ENCODE measurements around the gene ABCA5. TPM values are rescaled to one million over a fixed set of nuclear protein-coding genes. Genes with fewer than 3 reads are reported as not detected.
"Not testable (repeated sequence)": the region's sequence is repeated elsewhere in the genome, so short reads cannot be mapped to it uniquely, and the experiment has no call there.

ABCA5 gene
- polyA plus RNA-seq, 1 donor (not counting 4 experiments of a cell fraction or from before 2014, with no cell fraction given) = 11.1 TPM

DNA sequence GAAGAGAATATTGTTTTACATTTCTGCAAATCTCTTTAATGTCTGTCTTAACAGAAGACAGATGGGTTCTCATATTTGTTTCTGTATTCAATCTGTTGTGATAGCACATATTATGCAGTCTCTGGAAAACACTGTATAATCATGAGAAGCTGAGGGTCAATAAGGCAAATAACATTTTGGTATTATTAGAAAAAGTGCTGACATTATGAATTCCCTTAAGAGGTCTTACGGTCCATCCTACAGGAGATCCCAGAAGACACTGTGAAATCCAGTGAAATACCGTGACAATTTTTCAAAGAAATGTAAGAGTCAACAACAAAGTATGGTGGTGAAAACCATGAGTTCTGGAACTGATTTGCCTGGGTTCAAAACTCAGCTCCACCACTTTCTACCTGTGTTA lies 42.3 kb downstream of the ABCA5 start:
- dilution Hi-C loops (cut with MboI; ENCODE audit: extremely low pct_ligation_motif_present, low sequenced_read_pairs) = no loop called here
- FAIRE-seq = no peak

DNA sequence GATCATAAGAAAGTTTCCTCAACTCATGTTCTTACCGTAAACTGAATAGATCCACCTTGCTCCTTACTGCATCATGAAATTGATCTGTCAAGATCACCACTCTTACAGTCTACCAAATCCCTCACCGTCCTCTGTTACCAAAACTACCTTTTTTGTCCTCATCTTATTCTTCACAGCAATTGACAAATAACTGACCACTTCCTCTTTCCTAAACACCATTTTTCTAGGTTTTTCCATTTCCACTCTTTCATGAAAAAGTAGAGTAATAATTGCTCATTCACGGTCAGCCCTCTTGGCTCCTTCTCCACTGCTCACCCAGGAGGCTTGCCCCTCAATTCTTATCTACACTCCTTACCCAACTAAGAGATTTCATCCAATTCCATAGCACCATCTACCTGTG lies 44.9 kb downstream of the ABCA5 start:
- Histone ChIP-seq H3K4me3 (ENCODE audit: control insufficient read depth in 2 of 3, extremely low read depth in 1 of 3, insufficient read depth in 2 of 3, low read depth in 1 of 3, low read length in 3 of 3) (no peak overlapping the region), H3K9ac (ENCODE audit: control insufficient read depth, extremely low read depth, insufficient read depth, low read length) (no peak overlapping the region), H3K36me3 (ENCODE audit: control insufficient read depth in 2 of 2, extremely low read depth in 1 of 2, insufficient read depth in 2 of 2, low read length in 2 of 2) (peaks cover 0 to 2% of the 10 kb centered on the region in 2 experiments), H3K79me2 (ENCODE audit: control insufficient read depth, insufficient read depth, low read length) (no peaks in the 10 kb centered on the region), H3K27me3 (ENCODE audit: control insufficient read depth, extremely low read depth, insufficient read depth, low read length) (no peaks in the 10 kb centered on the region), H2AFZ (ENCODE audit: control insufficient read depth, low read length) (no peak overlapping the region), H3K4me2 (ENCODE audit: control insufficient read depth, extremely low read depth, insufficient read depth, low read depth, low read length) (no peak overlapping the region), H3K9me1 (ENCODE audit: control insufficient read depth, extremely low read depth, insufficient read depth, low read length) (no peaks in the 10 kb centered on the region), H3K9me3 (ENCODE audit: control insufficient read depth, low read depth, low read length) (no peaks in the 10 kb centered on the region), H4K20me1 (ENCODE audit: control insufficient read depth, extremely low read depth, insufficient read depth, low read length) (no peaks in the 10 kb centered on the region), H3K27ac (ENCODE audit: control insufficient read depth, insufficient read depth, low read length) (no peak overlapping the region), H3K4me1 (ENCODE audit: control insufficient read depth, extremely low read depth, insufficient read depth, low read length) (peaks cover 13% of the 10 kb centered on the region)
- dilution Hi-C loops (cut with MboI; ENCODE audit: extremely low pct_ligation_motif_present, low sequenced_read_pairs) = no loop called here
- no peak for TF ChIP-seq EZH2 (IDR thresholded peaks at IDR 0.05; ENCODE audit: low read length)
- TF ChIP-seq, protein P1, sequence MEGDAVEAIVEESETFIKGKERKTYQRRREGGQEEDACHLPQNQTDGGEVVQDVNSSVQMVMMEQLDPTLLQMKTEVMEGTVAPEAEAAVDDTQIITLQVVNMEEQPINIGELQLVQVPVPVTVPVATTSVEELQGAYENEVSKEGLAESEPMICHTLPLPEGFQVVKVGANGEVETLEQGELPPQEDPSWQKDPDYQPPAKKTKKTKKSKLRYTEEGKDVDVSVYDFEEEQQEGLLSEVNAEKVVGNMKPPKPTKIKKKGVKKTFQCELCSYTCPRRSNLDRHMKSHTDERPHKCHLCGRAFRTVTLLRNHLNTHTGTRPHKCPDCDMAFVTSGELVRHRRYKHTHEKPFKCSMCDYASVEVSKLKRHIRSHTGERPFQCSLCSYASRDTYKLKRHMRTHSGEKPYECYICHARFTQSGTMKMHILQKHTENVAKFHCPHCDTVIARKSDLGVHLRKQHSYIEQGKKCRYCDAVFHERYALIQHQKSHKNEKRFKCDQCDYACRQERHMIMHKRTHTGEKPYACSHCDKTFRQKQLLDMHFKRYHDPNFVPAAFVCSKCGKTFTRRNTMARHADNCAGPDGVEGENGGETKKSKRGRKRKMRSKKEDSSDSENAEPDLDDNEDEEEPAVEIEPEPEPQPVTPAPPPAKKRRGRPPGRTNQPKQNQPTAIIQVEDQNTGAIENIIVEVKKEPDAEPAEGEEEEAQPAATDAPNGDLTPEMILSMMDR (optimal IDR thresholded peaks at IDR 0.05 in 1 of 3, IDR thresholded peaks at IDR 0.05 in 1 of 3, conservative IDR thresholded peaks at IDR 0.05 in 1 of 3; ENCODE audit: extremely low read depth in 1 of 3, insufficient read depth in 2 of 3, low read length in 3 of 3) = no peak
- FAIRE-seq (no peak), DNase-seq (ENCODE audit: low read depth, low spot score) (no peak)

More for the DNA sequence above, 42.3 kb downstream of the ABCA5 start:
- Histone ChIP-seq H3K27me3 (ENCODE audit: control insufficient read depth, extremely low read depth, insufficient read depth, low read length) (no peaks in the 10 kb centered on the region), H3K27ac (ENCODE audit: control insufficient read depth, insufficient read depth, low read length) (no peak overlapping the region), H3K9ac (ENCODE audit: control insufficient read depth, extremely low read depth, insufficient read depth, low read length) (no peak overlapping the region), H3K4me3 (ENCODE audit: control insufficient read depth in 2 of 3, extremely low read depth in 1 of 3, insufficient read depth in 2 of 3, low read depth in 1 of 3, low read length in 3 of 3) (no peak overlapping the region), H3K9me3 (ENCODE audit: control insufficient read depth, low read depth, low read length) (no peaks in the 10 kb centered on the region), H3K4me2 (ENCODE audit: control insufficient read depth, extremely low read depth, insufficient read depth, low read depth, low read length) (no peak overlapping the region), H3K79me2 (ENCODE audit: control insufficient read depth, insufficient read depth, low read length) (no peaks in the 10 kb centered on the region), H3K36me3 (ENCODE audit: control insufficient read depth in 2 of 2, extremely low read depth in 1 of 2, insufficient read depth in 2 of 2, low read length in 2 of 2) (peaks cover 0 to 2% of the 10 kb centered on the region in 2 experiments), H3K9me1 (ENCODE audit: control insufficient read depth, extremely low read depth, insufficient read depth, low read length) (no peaks in the 10 kb centered on the region), H2AFZ (ENCODE audit: control insufficient read depth, low read length) (no peak overlapping the region), H4K20me1 (ENCODE audit: control insufficient read depth, extremely low read depth, insufficient read depth, low read length) (no peaks in the 10 kb centered on the region), H3K4me1 (ENCODE audit: control insufficient read depth, extremely low read depth, insufficient read depth, low read length) (peaks cover 17% of the 10 kb centered on the region)
- no peak for DNase-seq (ENCODE audit: low read depth, low spot score)
- no peak for TF ChIP-seq EZH2 (IDR thresholded peaks at IDR 0.05; ENCODE audit: low read length)
- TF ChIP-seq, protein P1 (optimal IDR thresholded peaks at IDR 0.05 in 1 of 3, IDR thresholded peaks at IDR 0.05 in 1 of 3, conservative IDR thresholded peaks at IDR 0.05 in 1 of 3; ENCODE audit: extremely low read depth in 1 of 3, insufficient read depth in 2 of 3, low read length in 3 of 3) = no peak

DNA sequence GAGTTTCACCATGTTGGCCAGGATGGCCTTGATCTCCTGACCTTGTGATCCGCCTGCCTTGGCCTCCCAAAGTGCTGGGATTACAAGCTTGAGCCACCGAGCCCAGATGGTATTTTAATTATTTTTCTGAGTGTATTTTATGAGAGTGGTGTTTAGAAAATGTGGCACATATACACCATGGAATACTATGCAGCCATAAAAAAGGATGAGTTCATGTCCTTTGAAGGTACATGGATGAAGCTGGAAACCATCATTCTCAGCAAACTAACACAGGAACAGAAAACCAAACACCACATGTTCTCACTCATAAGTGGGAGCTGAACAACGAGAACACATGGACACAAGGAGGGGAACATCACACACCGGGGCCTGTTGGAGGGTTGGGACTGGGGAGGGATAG lies 50.7 kb downstream of the ABCA5 start:
- DNase-seq (ENCODE audit: low read depth, low spot score); H3K9ac ChIP-seq (ENCODE audit: control insufficient read depth, extremely low read depth, insufficient read depth, low read length); H4K20me1 ChIP-seq (ENCODE audit: control insufficient read depth, extremely low read depth, insufficient read depth, low read length); H3K4me1 ChIP-seq (ENCODE audit: control insufficient read depth, extremely low read depth, insufficient read depth, low read length); H3K79me2 ChIP-seq (ENCODE audit: control insufficient read depth, insufficient read depth, low read length); FAIRE-seq; H3K36me3 ChIP-seq (ENCODE audit: control insufficient read depth in 2 of 2, extremely low read depth in 1 of 2, insufficient read depth in 2 of 2, low read length in 2 of 2); H3K9me1 ChIP-seq (ENCODE audit: control insufficient read depth, extremely low read depth, insufficient read depth, low read length); H2AFZ ChIP-seq (ENCODE audit: control insufficient read depth, low read length); H3K27me3 ChIP-seq (ENCODE audit: control insufficient read depth, extremely low read depth, insufficient read depth, low read length); H3K27ac ChIP-seq (ENCODE audit: control insufficient read depth, insufficient read depth, low read length); dilution Hi-C loops (cut with MboI; ENCODE audit: extremely low pct_ligation_motif_present, low sequenced_read_pairs); H3K4me3 ChIP-seq (ENCODE audit: control insufficient read depth in 2 of 3, extremely low read depth in 1 of 3, insufficient read depth in 2 of 3, low read depth in 1 of 3, low read length in 3 of 3); H3K4me2 ChIP-seq (ENCODE audit: control insufficient read depth, extremely low read depth, insufficient read depth, low read depth, low read length); H3K9me3 ChIP-seq (ENCODE audit: control insufficient read depth, low read depth, low read length): not testable (repeated sequence)

All from keratinocyte (primary cell).